Left lung (tissue), 10 donors: ENCODE data around the gene PBX1. TPM values are rescaled to one million over a fixed set of nuclear protein-coding genes. Genes with fewer than 3 reads are reported as not detected.

ENCODE experiments used
- ATAC-seq: fragments of 200-7000 bp; cut with Tn5 transposase; one replicate; pipeline ENCODE4 v1.9.1; 2020; ENCODE audit warnings: moderate library complexity
- DNase-seq, 4 donors: peaks; one replicate each; pipeline ENCODE4 v3.0.0-alpha.2; 2013 to 2020
- H3K27ac ChIP-seq, 2 donors: fragments of 200-600 bp; sonication (generic) in 1 of 2; one replicate each; pipeline versions ENCODE4 v1.5.0 to v1.8.0; 2020 to 2021
- H3K27me3 ChIP-seq, 2 donors: fragments of 200-600 bp; sonication (generic) in 1 of 2; one replicate each; pipeline versions ENCODE4 v1.5.0 to v1.8.0; 2020 to 2021
- H3K36me3 ChIP-seq, 2 donors: fragments of 200-600 bp; sonication (generic) in 1 of 2; one replicate each; pipeline versions ENCODE4 v1.5.0 to v1.8.0; 2020 to 2021
- H3K4me1 ChIP-seq, 2 donors: fragments of 200-600 bp; one replicate each; pipeline ENCODE4 v1.8.0; 2021
- H3K4me3 ChIP-seq, 2 donors: fragments of 200-600 bp; sonication (generic) in 1 of 2; one replicate each; pipeline versions ENCODE4 v1.5.0 to v1.8.0; 2020 to 2021; ENCODE audit warnings: mild to moderate bottlenecking in 1 of 2
- H3K9me3 ChIP-seq, 2 donors: fragments of 200-600 bp; sonication (generic) in 1 of 2; one replicate each; pipeline versions ENCODE4 v1.5.0 to v1.8.0; 2020 to 2021
- intact Hi-C, 2 donors: fragments of 100-400 bp; cut with DNase I; formaldehyde crosslinking; loops; one replicate each; pipeline versions ENCODE4 v1.11.2 to v1.14.2; 2022
- polyA plus RNA-seq, 6 donors: library from polyadenylated mRNA; unstranded; fragments of 120-200 nt; gene quantifications; one replicate each; pipeline ENCODE4 v1.2.1, GENCODE V29; 2013; ENCODE audit not compliant: insufficient read length in 6 of 6
- total RNA-seq, 2 donors: library from RNA; stranded (reverse); fragmentation: NEBNext Ultra II Directional; extraction: Animal tissue kit (Norgen Biotek cat#: 25700); gene quantifications; one replicate each; pipeline ENCODE4 v1.2.1, GENCODE V29; 2021
- TF ChIP-seq, protein P1 (sequence below), 2 donors: fragments of 200-600 bp; sonication (generic) in 1 of 2; IDR thresholded peaks; one replicate each; pipeline versions ENCODE4 v1.5.0 to v1.8.0; 2021; ENCODE audit warnings: antibody characterized with exemption in 2 of 2
- donor health status: DM: no; HTN: yes; CAD: no.
- donor health status: DM: no; HTN: no; CAD: no.

The PBX1 gene
- total and polyA plus RNA-seq, 8 donors: 44.5 to 133 (median 127) TPM

DNA sequence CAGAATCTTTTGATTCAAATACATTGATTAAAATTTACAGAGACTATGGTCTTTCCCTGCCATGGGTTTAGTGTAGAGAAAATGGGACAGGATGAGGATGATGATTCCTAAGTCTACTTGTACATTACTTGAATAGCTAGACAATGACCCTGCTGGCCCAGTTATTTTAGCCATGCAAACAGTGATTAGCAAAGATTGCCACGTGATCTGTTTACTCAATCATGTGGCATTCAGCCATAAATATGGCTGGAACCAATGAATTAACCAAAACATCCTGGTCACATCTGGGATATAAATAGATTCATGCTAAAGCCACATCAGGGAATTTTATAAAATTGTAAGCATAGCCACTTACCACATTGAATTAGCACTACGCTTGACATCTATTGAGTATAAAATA is 167.3 kb downstream of the PBX1 start:
- H3K4me3 ChIP-seq: no peak overlapping the region
- intact Hi-C loops: no loop called here
- peak in 1 of 4 donors; percentile 15 for DNase-seq
- H3K9me3 ChIP-seq: no peaks in the 10 kb centered on the region
- peaks cover 0 to 4% of the 10 kb centered on the region in 2 donors for H3K4me1 ChIP-seq
- H3K27me3 ChIP-seq: peaks cover 0 to 16% of the 10 kb centered on the region in 2 donors
- TF ChIP-seq, protein P1, sequence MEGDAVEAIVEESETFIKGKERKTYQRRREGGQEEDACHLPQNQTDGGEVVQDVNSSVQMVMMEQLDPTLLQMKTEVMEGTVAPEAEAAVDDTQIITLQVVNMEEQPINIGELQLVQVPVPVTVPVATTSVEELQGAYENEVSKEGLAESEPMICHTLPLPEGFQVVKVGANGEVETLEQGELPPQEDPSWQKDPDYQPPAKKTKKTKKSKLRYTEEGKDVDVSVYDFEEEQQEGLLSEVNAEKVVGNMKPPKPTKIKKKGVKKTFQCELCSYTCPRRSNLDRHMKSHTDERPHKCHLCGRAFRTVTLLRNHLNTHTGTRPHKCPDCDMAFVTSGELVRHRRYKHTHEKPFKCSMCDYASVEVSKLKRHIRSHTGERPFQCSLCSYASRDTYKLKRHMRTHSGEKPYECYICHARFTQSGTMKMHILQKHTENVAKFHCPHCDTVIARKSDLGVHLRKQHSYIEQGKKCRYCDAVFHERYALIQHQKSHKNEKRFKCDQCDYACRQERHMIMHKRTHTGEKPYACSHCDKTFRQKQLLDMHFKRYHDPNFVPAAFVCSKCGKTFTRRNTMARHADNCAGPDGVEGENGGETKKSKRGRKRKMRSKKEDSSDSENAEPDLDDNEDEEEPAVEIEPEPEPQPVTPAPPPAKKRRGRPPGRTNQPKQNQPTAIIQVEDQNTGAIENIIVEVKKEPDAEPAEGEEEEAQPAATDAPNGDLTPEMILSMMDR (IDR thresholded peaks at IDR 0.05): no peak
- H3K27ac ChIP-seq: no peak overlapping the region
- no peaks in the 10 kb centered on the region for H3K36me3 ChIP-seq
- no peak for ATAC-seq

- DNase-seq: no peak
- H3K9me3 ChIP-seq: no peaks in the 10 kb centered on the region
- H3K4me1 ChIP-seq: no peaks in the 10 kb centered on the region
- no peak overlapping the region for H3K27ac ChIP-seq
- H3K4me3 ChIP-seq: no peak overlapping the region
- no peak for ATAC-seq
- intact Hi-C loops: no loop called here
- no peaks in the 10 kb centered on the region for H3K36me3 ChIP-seq
- TF ChIP-seq, protein P1 (IDR thresholded peaks at IDR 0.05): no peak
- H3K27me3 ChIP-seq: peaks cover 0 to under 1% of the 10 kb centered on the region in 2 donors
Measured at GRCh38 chr1:164728719-164729118, 169.7 kb downstream of the PBX1 start.

GRCh38 chr1:164731161-164731876 is 172.3 kb downstream of the PBX1 start:
- no peaks in the 10 kb centered on the region for H3K27me3 ChIP-seq
- TF ChIP-seq, protein P1 (IDR thresholded peaks at IDR 0.05): no peak
- ATAC-seq: no peak
- no peak overlapping the region for H3K27ac ChIP-seq
- no peaks in the 10 kb centered on the region for H3K4me1 ChIP-seq
- no peak overlapping the region for H3K4me3 ChIP-seq
- no peaks in the 10 kb centered on the region for H3K36me3 ChIP-seq
- intact Hi-C loops: no loop called here
- H3K9me3 ChIP-seq: no peaks in the 10 kb centered on the region
- no peak for DNase-seq

DNA sequence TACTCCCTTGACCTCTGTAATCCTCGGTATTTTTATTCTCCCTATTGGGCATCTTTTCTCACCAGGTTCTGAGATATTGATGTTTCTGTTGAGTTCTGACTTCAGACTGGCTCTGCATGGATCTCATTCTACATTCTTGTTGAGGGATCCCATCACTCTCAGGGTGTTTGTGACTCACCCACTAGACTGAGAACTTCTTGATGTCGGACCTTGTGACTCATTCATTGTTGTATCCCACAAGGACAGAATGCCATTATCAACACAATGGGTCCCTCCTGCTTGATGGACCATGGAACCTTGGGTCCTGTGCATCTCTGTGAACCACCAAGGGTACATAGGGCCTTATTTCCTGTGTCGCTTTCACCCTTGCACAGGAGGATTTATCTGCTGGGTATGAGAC is 174.1 kb downstream of the PBX1 start:
- intact Hi-C loops: no loop called here
- no peaks in the 10 kb centered on the region for H3K27me3 ChIP-seq
- TF ChIP-seq, protein P1 (IDR thresholded peaks at IDR 0.05): no peak
- ATAC-seq (no peak), DNase-seq (no peak)
- H3K9me3 ChIP-seq: no peaks in the 10 kb centered on the region
- no peak overlapping the region for H3K4me3 ChIP-seq
- no peaks in the 10 kb centered on the region for H3K36me3 ChIP-seq
- no peaks in the 10 kb centered on the region for H3K4me1 ChIP-seq
- H3K27ac ChIP-seq: no peak overlapping the region

DNA sequence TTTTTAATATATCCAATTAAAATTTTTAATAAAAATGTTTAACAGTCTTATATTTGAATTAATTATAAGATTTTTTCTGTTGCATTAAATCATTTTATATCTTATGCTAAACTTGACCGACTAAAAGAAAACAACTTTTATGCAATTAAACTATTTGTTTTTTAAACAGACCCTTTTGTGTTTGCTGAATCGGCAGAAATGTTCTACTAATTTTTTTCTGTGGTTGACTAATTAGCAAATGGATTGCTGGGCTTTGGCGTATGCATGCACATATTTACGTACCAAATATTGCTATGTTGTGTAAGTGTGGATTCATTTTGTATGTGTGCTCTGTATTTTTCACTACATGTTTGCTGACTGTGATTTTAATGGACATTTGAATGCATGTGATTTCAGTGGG is 174.8 kb downstream of the PBX1 start:
- Histone ChIP-seq H3K4me1 (no peaks in the 10 kb centered on the region), H3K4me3 (no peak overlapping the region), H3K27ac (no peak overlapping the region), H3K9me3 (no peaks in the 10 kb centered on the region), H3K27me3 (no peaks in the 10 kb centered on the region), H3K36me3 (no peaks in the 10 kb centered on the region)
- intact Hi-C loops: no loop called here
- ATAC-seq (no peak), DNase-seq (no peak)
- TF ChIP-seq, protein P1 (IDR thresholded peaks at IDR 0.05): no peak
